OCI-LY1 (cell line): ENCODE results near the gene PGLYRP2.

Source experiments
- CTCF ChIP-seq: fragments of 200-600 bp; sonication (generic), shearing (Covaris generic); IDR thresholded peaks from 2 replicates; pipeline ENCODE4 v1.5.1; 2017; ENCODE audit warnings: mild to moderate bottlenecking, antibody characterized with exemption, low read length, moderate library complexity, mixed read lengths
- EZH2 ChIP-seq: fragments of 200-600 bp; sonication (generic), shearing (Covaris generic); IDR thresholded peaks from 2 replicates; pipeline ENCODE4 v1.8.0; 2017; ENCODE audit warnings: borderline replicate concordance, mixed run types, mild to moderate bottlenecking, antibody characterized with exemption, low read length, moderate library complexity, mixed read lengths

GRCh38 chr19:15423130-15423529 lies 56.2 kb downstream of the PGLYRP2 start:
- TF ChIP-seq CTCF (no peak), EZH2 (no peak)
